GM12878 (cell line): ENCODE results near the gene EPHB1. TPM values are rescaled to one million over a fixed set of nuclear protein-coding genes. Genes with fewer than 3 reads are reported as not detected.

Source experiments
- ATF7 ChIP-seq: fragments of 450-650 bp; IDR thresholded peaks from 2 replicates; pipeline ENCODE4 v1.6.1; 2016; ENCODE audit warnings: low read depth, mild to moderate bottlenecking
- BACH1 ChIP-seq: fragments of 450-650 bp; IDR thresholded peaks from 2 replicates; pipeline ENCODE4 v1.6.1; 2017; ENCODE audit warnings: mild to moderate bottlenecking, borderline replicate concordance
- BCL11A ChIP-seq: IDR thresholded peaks from 2 replicates; pipeline ENCODE4 v1.6.1; 2011; ENCODE audit warnings: low read depth, low read length
- BRCA1 ChIP-seq: IDR thresholded peaks from 2 replicates; pipeline ENCODE4 v1.6.1; 2011; ENCODE audit warnings: low read depth, low read length, improper control_type of control experiment
- CBFB ChIP-seq: IDR thresholded peaks from 2 replicates; pipeline ENCODE4 v1.6.1; 2016; ENCODE audit warnings: antibody characterized with exemption, low read depth
- CBX5 ChIP-seq: sonication (generic); IDR thresholded peaks from 2 replicates; pipeline ENCODE4 v1.6.1; 2016; ENCODE audit warnings: low read depth, moderate library complexity, mild to moderate bottlenecking, inconsistent platforms
- CEBPZ ChIP-seq: fragments of 150-350 bp; IDR thresholded peaks from 2 replicates; pipeline ENCODE4 v1.6.1; 2016; ENCODE audit warnings: low read depth, low read length
- CREM ChIP-seq: IDR thresholded peaks from 2 replicates; pipeline ENCODE4 v1.6.1; 2014; ENCODE audit warnings: antibody characterized with exemption, low read depth
- E4F1 ChIP-seq: fragments of 450-650 bp; IDR thresholded peaks from 2 replicates; pipeline ENCODE4 v1.6.1; 2018; ENCODE audit warnings: borderline replicate concordance, mild to moderate bottlenecking; ENCODE audit not compliant: partially characterized antibody
- EGR1 ChIP-seq, 2 experiments: IDR thresholded peaks; 1 replicate in 1 of 2; 2 replicates in 1 of 2; pipeline ENCODE4 v1.6.1; 2011 to 2012; ENCODE audit warnings: low read depth in 2 of 2, low read length in 2 of 2, borderline replicate concordance in 1 of 2, mild to moderate bottlenecking in 1 of 2, moderate library complexity in 1 of 2
- EP300 ChIP-seq, 2 experiments: fragments of 150-350 bp in 1 of 2; IDR thresholded peaks; 2 replicates each; pipeline ENCODE4 v1.6.1; 2011 to 2012; ENCODE audit warnings: low read depth in 2 of 2, low read length in 2 of 2, borderline replicate concordance in 1 of 2, improper control_type of control experiment in 1 of 2, inconsistent platforms in 1 of 2; ENCODE audit not compliant: control insufficient read depth in 1 of 2
- EZH2 ChIP-seq: IDR thresholded peaks from 2 replicates; pipeline ENCODE4 v1.6.1; 2012; ENCODE audit warnings: low read depth, mild to moderate bottlenecking, control low read depth, inconsistent platforms, low read length, borderline replicate concordance; ENCODE audit not compliant: control insufficient read depth
- MAX ChIP-seq: IDR thresholded peaks from 2 replicates; pipeline ENCODE4 v1.6.1; 2012; ENCODE audit warnings: low read depth, low read length, improper control_type of control experiment
- NBN ChIP-seq: fragments of 450-650 bp; IDR thresholded peaks from 2 replicates; pipeline ENCODE4 v1.6.1; 2016
- NFIC ChIP-seq: IDR thresholded peaks from 2 replicates; pipeline ENCODE4 v1.6.1; 2012; ENCODE audit warnings: low read depth, mild to moderate bottlenecking, inconsistent platforms, low read length, moderate library complexity
- NFYB ChIP-seq: IDR thresholded peaks from 2 replicates; pipeline ENCODE4 v1.6.1; 2011; ENCODE audit warnings: low read depth, mild to moderate bottlenecking, low read length, improper control_type of control experiment, moderate library complexity; ENCODE audit not compliant: insufficient read depth
- NR2C1 ChIP-seq: fragments of 450-650 bp; IDR thresholded peaks from 2 replicates; pipeline ENCODE4 v1.6.1; 2017; ENCODE audit warnings: antibody characterized with exemption, mild to moderate bottlenecking, moderate library complexity
- RAD21 ChIP-seq: IDR thresholded peaks from 2 replicates; pipeline ENCODE4 v1.6.1; 2011; ENCODE audit warnings: mild to moderate bottlenecking, low read depth, low read length, moderate library complexity; ENCODE audit not compliant: insufficient read depth
- SMAD1 ChIP-seq: fragments of 450-650 bp; IDR thresholded peaks from 2 replicates; pipeline ENCODE4 v1.6.1; 2018; ENCODE audit warnings: mild to moderate bottlenecking, low read depth; ENCODE audit not compliant: partially characterized antibody
- TBL1XR1 ChIP-seq: IDR thresholded peaks from 2 replicates; pipeline ENCODE4 v1.6.1; 2012; ENCODE audit warnings: low read depth, low read length, improper control_type of control experiment
- TCF12 ChIP-seq: IDR thresholded peaks from 2 replicates; pipeline ENCODE4 v1.6.1; 2011; ENCODE audit warnings: low read depth, mild to moderate bottlenecking, low read length
- ZNF274 ChIP-seq: IDR thresholded peaks from one replicate; pipeline ENCODE4 v1.8.0; 2011; ENCODE audit not compliant: insufficient read length, insufficient read depth
- polyA plus RNA-seq, 11 experiments: library from polyadenylated mRNA; depleted of rRNA in 4 of 11; unstranded in 6 of 11; stranded (reverse) in 5 of 11; fragments of >200 nt; fragmentation: Nextera tagmentation in 4 of 11; fragmentation: Illumina TruSeq in 1 of 11; extraction: Ambion mirVana in 4 of 11; extraction: Trizol in 1 of 11; gene quantifications; 1 replicate in 1 of 11; 2 replicates in 10 of 11; pipeline versions ENCODE4 v1.2.1 to v1.2.3, GENCODE V29; 2011 to 2016; ENCODE audit warnings: inconsistent platforms in 2 of 11, missing spikeins in 2 of 11, low read depth in 1 of 11
- total RNA-seq, 4 experiments: library from RNA; depleted of rRNA in 3 of 4; stranded (reverse); fragments of >200 nt in 3 of 4; fragmentation: Illumina TruSeq in 1 of 4; extraction: Trizol in 1 of 4; gene quantifications; 2 replicates each; pipeline versions ENCODE4 v1.2.1 to v1.2.3, GENCODE V29; 2013 to 2021
- TF ChIP-seq, protein P1 (sequence below): fragments of 450-650 bp; IDR thresholded peaks from 2 replicates; pipeline ENCODE4 v1.6.1; 2017; ENCODE audit warnings: low read depth, mild to moderate bottlenecking, moderate library complexity

Gene EPHB1
- total and polyA plus RNA-seq, 10 of the 15 experiments (the other 5 are each of a cell fraction or from before 2014, with no cell fraction given), result 0.33 to 23.8 (median 1.2) TPM

DNA sequence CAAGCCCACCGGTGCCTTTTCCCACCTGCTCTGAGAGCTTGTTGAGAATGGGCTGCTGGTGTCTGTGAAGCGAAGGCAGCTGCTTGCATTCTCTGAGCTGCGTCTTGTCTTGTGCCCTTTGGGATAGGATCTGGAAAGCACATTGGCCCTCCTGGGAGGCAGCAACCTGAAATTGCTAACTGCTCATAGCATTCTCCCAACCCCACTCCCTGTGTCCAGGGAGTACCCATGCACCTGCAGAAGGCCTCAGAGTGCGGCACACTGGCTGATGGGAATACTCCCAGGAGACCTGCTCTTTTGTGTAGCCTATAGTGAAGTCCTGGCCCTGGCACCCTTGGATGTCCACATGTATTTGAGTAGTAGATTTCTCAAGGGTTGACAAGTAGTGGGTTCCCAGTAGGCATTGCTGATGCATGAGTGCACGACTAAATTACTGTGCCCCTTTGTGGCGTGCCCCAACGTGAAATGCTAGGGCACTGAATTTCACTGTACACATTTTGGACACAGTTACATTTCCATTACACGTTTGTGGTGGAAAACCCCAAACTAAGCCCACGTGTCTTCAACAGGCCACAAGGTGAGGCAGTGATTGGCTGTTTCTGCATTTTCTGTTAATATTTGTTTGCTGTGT is 3.7 kb downstream of the EPHB1 start (continued):
- no peak for TF ChIP-seq CEBPZ
- TF ChIP-seq ZNF274, result no peak
- no peak for TF ChIP-seq EGR1 (IDR thresholded peaks at IDR 0.05; ENCODE audit: borderline replicate concordance in 1 of 2, low read depth in 2 of 2, low read length in 2 of 2)
- no peak for TF ChIP-seq CREM
- peak; percentile 22; the same call in 1 of the 2 replicates for TF ChIP-seq BACH1
- peak; percentile 81 for TF ChIP-seq ATF7
- TF ChIP-seq EP300 (IDR thresholded peaks at IDR 0.05; ENCODE audit: borderline replicate concordance in 1 of 2, control insufficient read depth in 1 of 2, low read depth in 2 of 2, low read length in 2 of 2), result peak in 1 of 2 experiments; percentile 14; a peak in 1 of 4 replicates
- no peak for TF ChIP-seq NFIC
- TF ChIP-seq NR2C1, result no peak
- peak; percentile 52; the same call in 1 of the 2 replicates for TF ChIP-seq MAX
- TF ChIP-seq BCL11A, result no peak
- TF ChIP-seq SMAD1, result peak; percentile 49
- TF ChIP-seq TCF12, result no peak
- no peak for TF ChIP-seq CBFB
- no peak for TF ChIP-seq TBL1XR1
- no peak for TF ChIP-seq CBX5
- no peak for TF ChIP-seq RAD21
- TF ChIP-seq BRCA1, result no peak
- TF ChIP-seq E4F1, result no peak
- TF ChIP-seq, protein P1, sequence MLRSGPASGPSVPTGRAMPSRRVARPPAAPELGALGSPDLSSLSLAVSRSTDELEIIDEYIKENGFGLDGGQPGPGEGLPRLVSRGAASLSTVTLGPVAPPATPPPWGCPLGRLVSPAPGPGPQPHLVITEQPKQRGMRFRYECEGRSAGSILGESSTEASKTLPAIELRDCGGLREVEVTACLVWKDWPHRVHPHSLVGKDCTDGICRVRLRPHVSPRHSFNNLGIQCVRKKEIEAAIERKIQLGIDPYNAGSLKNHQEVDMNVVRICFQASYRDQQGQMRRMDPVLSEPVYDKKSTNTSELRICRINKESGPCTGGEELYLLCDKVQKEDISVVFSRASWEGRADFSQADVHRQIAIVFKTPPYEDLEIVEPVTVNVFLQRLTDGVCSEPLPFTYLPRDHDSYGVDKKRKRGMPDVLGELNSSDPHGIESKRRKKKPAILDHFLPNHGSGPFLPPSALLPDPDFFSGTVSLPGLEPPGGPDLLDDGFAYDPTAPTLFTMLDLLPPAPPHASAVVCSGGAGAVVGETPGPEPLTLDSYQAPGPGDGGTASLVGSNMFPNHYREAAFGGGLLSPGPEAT, result peak; percentile 80
- no peak for TF ChIP-seq EZH2
- no peak for TF ChIP-seq NBN
- peak; percentile 58; the same call in 1 of the 2 replicates for TF ChIP-seq NFYB
